ENCODE measurements around the gene HOXC11.

Gene HOXC11

GRCh38 chr12:53944209-53944608, 28.7 kb upstream of the HOXC11 start:
- DNase-seq: no peak

- DNase-seq: no peak
Measured at GRCh38 chr12:53944907-53945847, 27.7 kb upstream of the HOXC11 start.

- no peak for DNase-seq
Measured at GRCh38 chr12:53947743-53948142, 25.2 kb upstream of the HOXC11 start.

GRCh38 chr12:53948650-53949593, 24.0 kb upstream of the HOXC11 start:
- no peak for DNase-seq

GRCh38 chr12:53949631-53950436, 23.1 kb upstream of the HOXC11 start:
- no peak for DNase-seq

GRCh38 chr12:53950437-53950773, 22.5 kb upstream of the HOXC11 start:
- no peak for DNase-seq

- DNase-seq: no peak
Measured at GRCh38 chr12:53950789-53951576, 21.9 kb upstream of the HOXC11 start.

GRCh38 chr12:53951577-53952334, 21.2 kb upstream of the HOXC11 start:
- no peak for DNase-seq

GRCh38 chr12:53952335-53952694, 20.6 kb upstream of the HOXC11 start:
- no peak for DNase-seq

- no peak for DNase-seq
Measured at GRCh38 chr12:53952871-53953734, 19.8 kb upstream of the HOXC11 start.

- DNase-seq: no peak
Measured at GRCh38 chr12:53953831-53954693, 18.9 kb upstream of the HOXC11 start.

- DNase-seq: no peak
Measured at GRCh38 chr12:53954694-53955035, 18.3 kb upstream of the HOXC11 start, which contains the start of gene HOXC12. TSS of gene HOXC12 (plus strand) at chr12:53954903. CDS start at chr12:53954930, 27 bp downstream.

- no peak for DNase-seq
Measured at GRCh38 chr12:53955036-53955775, 17.7 kb upstream of the HOXC11 start.

- no peak for DNase-seq
Measured at GRCh38 chr12:53955776-53956250, 17.1 kb upstream of the HOXC11 start.

GRCh38 chr12:53956251-53956887, 16.6 kb upstream of the HOXC11 start:
- no peak for DNase-seq

- no peak for DNase-seq
Measured at GRCh38 chr12:53956914-53957536, 15.9 kb upstream of the HOXC11 start.

- no peak for DNase-seq
Measured at GRCh38 chr12:53958128-53958527, 14.8 kb upstream of the HOXC11 start.
